G401 (cell line): Measurements from ENCODE around the gene FAAP100. TPM values are rescaled to one million over a fixed set of nuclear protein-coding genes. Genes with fewer than 3 reads are reported as not detected.

Experiments
- DNase-seq: peaks from one replicate; pipeline ENCODE4 v3.0.0-alpha.2; 2015; ENCODE audit warnings: low spot score
- in situ Hi-C: cut with HindIII; loops from 2 replicates; pipeline ENCODE4 v1.10.0; 2016; ENCODE audit warnings: low sequenced_read_pairs, mixed read lengths
- total RNA-seq: library from RNA; depleted of rRNA; stranded (reverse); fragments of >200 nt; shearing (Covaris generic); gene quantifications from 2 replicates; pipeline ENCODE4 v1.2.3, GENCODE V29; 2014

FAAP100 gene
- total RNA-seq, 1 experiment from 2014 or later: 37.1 TPM

DNA sequence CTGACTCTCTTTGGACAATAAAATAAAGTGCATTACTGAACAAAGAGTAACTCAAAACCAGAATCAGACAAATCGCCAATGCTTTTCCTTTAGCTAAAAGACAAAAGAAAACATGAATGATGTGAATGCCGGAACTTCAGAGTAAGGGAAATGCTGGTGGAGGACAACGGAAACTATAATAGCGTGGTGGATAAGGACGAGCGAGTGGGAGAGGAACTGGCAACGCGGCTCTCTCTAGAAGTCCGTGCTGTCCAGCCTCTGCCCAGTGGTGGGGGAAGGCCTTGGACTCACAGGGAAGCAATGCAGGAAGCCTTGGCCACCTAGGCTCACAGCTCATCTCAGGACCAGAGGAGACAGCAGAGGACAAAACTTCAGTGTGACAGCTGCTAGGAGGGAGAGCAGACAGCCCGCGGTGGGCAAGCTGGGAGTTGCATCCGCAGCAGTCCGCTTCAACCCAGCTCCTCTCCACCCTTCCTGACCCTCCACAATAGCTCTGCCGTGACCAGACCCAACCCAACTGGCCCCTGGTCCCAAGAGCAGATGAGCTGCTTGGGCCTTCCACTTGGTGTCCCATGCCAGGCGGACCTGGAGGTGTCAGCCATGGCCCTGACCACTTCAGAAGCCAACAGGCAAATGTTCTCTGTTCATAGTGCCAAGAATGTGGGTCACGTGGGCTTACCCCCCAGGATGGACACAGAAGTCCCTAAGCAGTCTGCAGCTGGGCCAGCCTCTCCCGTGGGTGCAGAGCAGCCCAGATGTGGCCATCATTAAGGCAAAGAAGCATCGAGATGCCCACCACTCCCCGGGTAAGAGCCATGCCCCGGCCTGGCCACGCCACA, 5.3 kb upstream of the FAAP100 start:
- DNase-seq: no peak
- in situ Hi-C loops: no loop called here

DNA sequence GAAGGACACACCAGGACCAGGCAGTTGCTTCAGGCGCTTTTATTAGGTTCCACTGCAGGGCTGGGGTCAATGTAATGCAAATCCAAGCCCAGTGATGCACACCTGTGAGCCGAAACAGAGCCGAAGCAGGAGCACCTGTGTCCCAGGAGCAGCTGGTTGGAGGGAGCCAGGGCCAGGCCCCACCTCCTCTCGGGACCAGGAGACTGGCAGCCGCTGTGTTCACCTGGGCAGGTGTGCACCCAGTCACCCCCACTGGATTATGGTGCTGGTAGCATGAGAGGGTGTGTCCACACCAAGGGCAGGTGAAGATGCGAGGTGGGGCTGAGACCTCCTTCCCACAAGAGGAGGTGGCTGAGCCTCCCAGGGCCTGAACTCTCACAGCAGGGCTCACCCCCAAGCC, 4.7 kb upstream of the FAAP100 start:
- no peak for DNase-seq
- in situ Hi-C loops: no loop called here

DNA sequence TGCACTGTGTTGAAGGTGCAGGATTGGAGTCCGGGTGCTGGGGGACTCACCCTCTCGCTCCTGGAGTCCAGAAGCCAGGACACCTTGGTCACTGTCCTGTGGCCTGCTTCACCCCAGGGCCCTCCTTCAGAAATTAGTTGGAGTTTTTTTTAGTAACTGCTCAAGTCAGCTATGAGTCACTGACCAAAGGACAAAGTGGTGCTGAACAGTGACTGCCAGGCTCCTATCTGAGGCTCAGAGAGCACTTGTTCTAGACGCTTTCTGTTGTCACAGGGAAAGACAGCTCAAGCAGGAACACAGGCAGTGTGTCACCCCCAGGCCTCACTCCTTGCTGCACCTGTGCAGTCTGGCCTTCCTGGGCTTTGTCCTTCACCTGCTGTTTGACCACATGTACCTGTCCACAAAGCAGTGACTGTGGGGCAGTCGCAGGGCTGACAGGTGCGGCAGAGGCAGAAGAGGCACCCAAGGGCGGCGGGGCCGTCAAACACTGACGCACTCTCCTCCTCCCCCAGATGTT, 4.1 kb upstream of the FAAP100 start:
- in situ Hi-C loops: no loop called here
- no peak for DNase-seq

- in situ Hi-C loops: no loop called here
- peak; percentile 55 for DNase-seq
Observed at GRCh38 chr17:81553616-81554181, 1.5 kb upstream of the FAAP100 start.

- in situ Hi-C loops: no loop called here
- peak; percentile 88 for DNase-seq
Observed at GRCh38 chr17:81553018-81553615, 964 bp upstream of the FAAP100 start.

- in situ Hi-C loops: no loop called here
- no peak for DNase-seq
Observed at GRCh38 chr17:81551458-81552243, 502 bp downstream of the FAAP100 start.

- DNase-seq: no peak
- in situ Hi-C loops: no loop called here
Observed at GRCh38 chr17:81550830-81551457, 1.2 kb downstream of the FAAP100 start.

DNA sequence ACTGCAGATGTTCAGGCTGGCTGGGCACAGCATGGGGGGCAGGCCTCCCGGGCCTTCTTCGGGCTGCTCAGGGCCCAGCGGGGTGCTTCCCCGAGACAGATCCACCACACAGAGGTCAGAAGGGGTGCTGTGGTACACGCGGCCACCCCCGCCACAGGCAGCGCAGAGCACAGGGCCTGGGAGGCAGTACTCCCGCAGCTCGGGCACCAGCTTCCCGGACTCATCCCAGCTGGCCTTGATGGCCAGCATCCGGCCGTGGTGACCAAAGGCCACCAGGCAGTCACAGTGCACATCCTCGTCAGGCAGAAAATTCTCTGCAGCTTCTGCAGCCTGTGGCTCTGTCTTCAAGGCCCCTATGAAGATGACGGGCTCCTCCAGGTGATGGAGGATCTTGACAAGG, 1.9 kb downstream of the FAAP100 start:
- in situ Hi-C loops: no loop called here
- DNase-seq: no peak

GRCh38 chr17:81549826-81550225, 2.3 kb downstream of the FAAP100 start:
- in situ Hi-C loops: no loop called here
- no peak for DNase-seq

DNA sequence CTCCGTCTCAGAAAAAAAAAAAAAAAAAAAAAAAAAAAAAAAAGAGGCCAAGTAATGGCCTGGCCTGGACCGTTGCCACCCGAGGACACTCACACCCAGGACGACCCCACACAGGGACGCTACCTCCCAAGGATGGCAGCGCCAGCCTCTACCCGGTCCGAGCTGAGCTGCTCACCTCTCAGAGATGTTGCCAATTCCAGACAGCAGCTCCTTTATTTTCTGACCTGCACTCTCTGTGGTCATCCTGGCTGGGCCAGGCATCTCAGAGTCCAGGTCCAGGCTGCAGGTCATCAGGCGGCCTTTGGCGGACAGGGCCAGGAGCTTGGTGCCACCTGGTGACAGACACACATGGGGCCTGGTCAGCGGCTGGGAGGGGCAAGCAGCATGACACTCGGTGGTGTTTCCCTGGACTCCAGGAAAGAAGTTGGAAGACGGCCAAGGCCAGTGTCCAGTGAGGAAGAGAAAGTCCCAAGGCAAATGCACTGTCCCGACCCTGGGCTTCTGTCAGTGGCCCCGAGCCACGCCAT, 3.1 kb downstream of the FAAP100 start:
- peak; percentile 57 for DNase-seq
- in situ Hi-C loops: no loop called here

GRCh38 chr17:81547614-81547982, 4.6 kb downstream of the FAAP100 start:
- no peak for DNase-seq
- in situ Hi-C loops: no loop called here

- in situ Hi-C loops: no loop called here
- no peak for DNase-seq
Observed at GRCh38 chr17:81546906-81547613, 5.1 kb downstream of the FAAP100 start.

- in situ Hi-C loops: no loop called here
- DNase-seq: no peak
Observed at GRCh38 chr17:81545160-81545949, 6.8 kb downstream of the FAAP100 start.

DNA sequence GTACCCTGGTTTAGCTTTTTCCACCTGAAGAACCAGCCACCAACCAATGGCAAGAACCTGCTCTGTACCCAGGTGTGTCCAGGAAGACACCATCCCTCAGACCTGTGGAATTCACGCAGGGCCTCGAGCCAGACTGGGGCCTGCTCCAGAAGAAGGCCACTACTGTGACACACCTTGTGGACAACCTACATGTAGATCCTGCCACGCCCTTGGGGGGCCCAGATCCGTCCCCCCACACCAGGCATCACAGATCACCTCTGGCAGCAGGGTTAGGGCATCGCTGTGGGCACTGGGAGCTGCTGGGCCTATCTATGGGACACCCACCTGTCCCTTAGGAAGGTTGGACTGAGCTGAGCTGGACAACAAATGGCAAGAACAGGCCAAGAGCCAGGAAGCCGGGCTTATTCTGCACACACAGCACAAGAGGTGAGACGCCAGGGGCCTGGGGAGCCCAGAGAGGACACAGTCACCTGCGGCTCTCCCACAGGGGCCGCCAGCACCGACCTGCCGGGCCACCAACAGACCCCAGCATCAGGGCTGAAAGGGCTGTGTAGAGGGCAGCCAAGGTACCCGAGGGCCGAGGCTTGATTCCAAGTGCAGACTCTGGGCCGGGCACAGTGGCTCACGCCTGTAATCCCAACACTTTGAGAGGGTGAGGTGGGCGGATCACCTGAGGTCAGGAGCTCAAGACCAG, 7.7 kb downstream of the FAAP100 start:
- DNase-seq: no peak
- in situ Hi-C loops: no loop called here

- in situ Hi-C loops: no loop called here
- no peak for DNase-seq
Observed at GRCh38 chr17:81543756-81544155, 8.4 kb downstream of the FAAP100 start.

- DNase-seq: peak; percentile 54
- in situ Hi-C loops: no loop called here
Observed at GRCh38 chr17:81543339-81543675, 8.8 kb downstream of the FAAP100 start.
